PC-9 (cell line): ENCODE measurements around the gene USP28.

Experiments used
- CTCF ChIP-seq: fragments of 200-600 bp; sonication (generic); conservative IDR thresholded peaks from 2 replicates; pipeline ENCODE4 v1.6.1; 2017; ENCODE audit warnings: mixed run types, antibody characterized with exemption, mild to moderate bottlenecking, moderate library complexity
- EZH2 ChIP-seq: fragments of 200-600 bp; sonication (generic); IDR thresholded peaks from 2 replicates; pipeline ENCODE4 v1.8.0; 2017; ENCODE audit warnings: antibody characterized with exemption, low read depth

DNA sequence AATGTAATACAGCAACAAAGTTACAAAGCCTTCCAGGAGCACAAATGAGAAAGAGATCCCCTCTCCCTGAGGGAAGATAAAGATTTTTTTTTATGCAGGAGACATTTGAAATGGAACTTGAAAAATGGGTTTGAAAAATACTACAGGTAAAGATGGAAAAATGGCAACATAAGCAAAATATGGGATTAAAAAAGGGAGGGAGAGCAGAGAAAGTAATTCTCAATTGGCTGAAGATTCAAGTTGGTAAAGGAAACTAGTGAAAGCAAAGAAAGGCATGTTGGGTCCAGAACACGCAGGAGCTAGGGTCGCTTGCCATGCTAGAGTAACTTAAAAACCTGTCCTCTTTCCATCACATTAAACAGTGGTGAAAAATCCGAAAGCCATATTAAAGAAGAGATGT is 103.4 kb downstream of the USP28 start:
- TF ChIP-seq CTCF: no peak
- no peak for TF ChIP-seq EZH2
